Body of pancreas (tissue), 4 donors: ENCODE measurements around the gene RAF1. TPM values are rescaled to one million over a fixed set of nuclear protein-coding genes. Genes with fewer than 3 reads are reported as not detected.
"Not testable (repeated sequence)": the region's sequence is repeated elsewhere in the genome, so short reads cannot be mapped to it uniquely, and the experiment has no call there.

ENCODE experiments used
- ATAC-seq: fragments of 150-250 bp; one replicate; pipeline ENCODE4 v1.9.1; 2016
- DNase-seq, 4 donors: peaks; one replicate each; pipeline ENCODE4 v3.0.0-alpha.2; 2019
- H3K27ac ChIP-seq, 4 donors: fragments of 200-600 bp; sonication (generic); 1 replicate in 3 of 4; 2 replicates in 1 of 4; pipeline versions ENCODE4 v1.5.1 to v1.6.1; 2016 to 2019; ENCODE audit warnings: mild to moderate bottlenecking in 1 of 4, mixed read lengths in 1 of 4, moderate library complexity in 1 of 4
- H3K27me3 ChIP-seq, 2 donors: fragments of 200-600 bp; sonication (generic); one replicate each; pipeline ENCODE4 v1.6.0; 2016; ENCODE audit warnings: mild to moderate bottlenecking in 1 of 2
- H3K36me3 ChIP-seq, 2 donors: fragments of 200-600 bp; sonication (generic); replicated peaks in 1 of 2; 2 replicates each; pipeline ENCODE4 v1.5.1; 2016; ENCODE audit warnings: low read depth in 2 of 2; ENCODE audit not compliant: insufficient read depth in 1 of 2
- H3K4me1 ChIP-seq: fragments of 200-600 bp; sonication (generic); one replicate; pipeline ENCODE4 v1.6.0; 2016
- H3K4me3 ChIP-seq, 2 donors: fragments of 200-600 bp; sonication (generic); 1 replicate in 1 of 2; 2 replicates in 1 of 2; pipeline ENCODE4 v1.5.1; 2016 to 2019
- H3K9me3 ChIP-seq, 3 donors: fragments of 200-600 bp; sonication (generic); 1 replicate in 2 of 3; 2 replicates in 1 of 3; pipeline ENCODE4 v1.5.1; 2016
- CTCF ChIP-seq, 7 experiments: fragments of 450-650 bp in 4 of 7; fragments of 200-600 bp in 3 of 7; sonication (generic) in 3 of 7; IDR thresholded peaks; one replicate each; pipeline ENCODE4 v1.5.1; 2016 to 2019; ENCODE audit warnings: antibody characterized with exemption in 7 of 7
- POLR2A ChIP-seq, 3 donors: fragments of 450-650 bp; IDR thresholded peaks; one replicate each; pipeline ENCODE4 v1.6.1; 2016; ENCODE audit warnings: antibody characterized with exemption in 3 of 3, mild to moderate bottlenecking in 2 of 3
- WGBS, 2 donors: methylation state at CpG; one replicate each; pipeline ENCODE4 v1.1.5; 2017; 5-methylcytosine and 5-hydroxymethylcytosine counted together
- intact Hi-C: fragments of 100-400 bp; cut with DNase I; formaldehyde crosslinking; loops from one replicate; pipeline ENCODE4 v1.15.1; 2023
- total RNA-seq, 2 donors: library from RNA; depleted of rRNA; stranded (reverse); fragments of >200 nt; gene quantifications; one replicate each; pipeline ENCODE4 v1.1.0, GENCODE V29; 2016

RAF1 gene
- total RNA-seq, 2 donors from 2014 or later: 52.1 to 53.7 TPM

GRCh38 chr3:12661926-12662592 lies 1.9 kb downstream of the RAF1 start:
- peak overlapping the region in 1 of 2 donors; percentile 99 for H3K4me3 ChIP-seq
- WGBS, 2 donors: 14 to 18% methylated on average over 5 of the region's 5 CpGs
- intact Hi-C loops: no loop called here
- ATAC-seq: no peak
- DNase-seq: no peak
- no peaks in the 10 kb centered on the region for H3K27me3 ChIP-seq
- peaks cover 50% of the 10 kb centered on the region for H3K4me1 ChIP-seq
- no peaks in the 10 kb centered on the region for H3K9me3 ChIP-seq
- H3K27ac ChIP-seq: peak overlapping the region; percentile 97 to 100 (median 99)
- no peak for TF ChIP-seq CTCF (IDR thresholded peaks at IDR 0.05)
- no peak for TF ChIP-seq POLR2A (IDR thresholded peaks at IDR 0.05)
- H3K36me3 ChIP-seq: no peaks in the 10 kb centered on the region

GRCh38 chr3:12661375-12661774 lies 2.5 kb downstream of the RAF1 start:
- H3K9me3 ChIP-seq, H3K36me3 ChIP-seq, ATAC-seq, intact Hi-C loops, H3K4me3 ChIP-seq, DNase-seq, H3K27me3 ChIP-seq: not testable (repeated sequence)
- WGBS, 2 donors: 39 to 54% methylated on average over 13 of the region's 13 CpGs
- peak overlapping the region in 2 of 4 donors; percentile 44 to 100 for H3K27ac ChIP-seq
- peaks cover 57% of the 10 kb centered on the region for H3K4me1 ChIP-seq

- intact Hi-C loops: no loop called here
- Histone ChIP-seq H3K36me3 (no peaks in the 10 kb centered on the region), H3K9me3 (no peaks in the 10 kb centered on the region), H3K27me3 (no peaks in the 10 kb centered on the region), H3K4me1 (peaks cover 62% of the 10 kb centered on the region), H3K27ac (peak overlapping the region in 3 of 4 donors; percentile 24 to 100 (median 44)), H3K4me3 (no peak overlapping the region)
- TF ChIP-seq CTCF (IDR thresholded peaks at IDR 0.05): no peak
- TF ChIP-seq POLR2A (IDR thresholded peaks at IDR 0.05): no peak
- DNase-seq: no peak
- ATAC-seq: no peak
- 68 to 69% methylated on average over 2 of the region's 2 CpGs for WGBS, 2 donors
These were observed 3.7 kb downstream of the RAF1 start for GRCh38 chr3:12660196-12660595.

- intact Hi-C loops: no loop called here
- H3K27me3 ChIP-seq: no peaks in the 10 kb centered on the region
- peaks cover 57% of the 10 kb centered on the region for H3K4me1 ChIP-seq
- WGBS, 2 donors: 47 to 67% methylated on average over 3 of the region's 3 CpGs
- H3K4me3 ChIP-seq: no peak overlapping the region
- H3K9me3 ChIP-seq: no peaks in the 10 kb centered on the region
- TF ChIP-seq CTCF (IDR thresholded peaks at IDR 0.05) (no peak), POLR2A (IDR thresholded peaks at IDR 0.05) (no peak)
- no peaks in the 10 kb centered on the region for H3K36me3 ChIP-seq
- no peak for ATAC-seq
- H3K27ac ChIP-seq: peak overlapping the region in 1 of 4 donors; percentile 6
- DNase-seq: no peak
These were observed 4.5 kb downstream of the RAF1 start for GRCh38 chr3:12659316-12660015.

- Histone ChIP-seq H3K4me1 (peaks cover 57% of the 10 kb centered on the region), H3K36me3 (no peaks in the 10 kb centered on the region), H3K27ac (peak overlapping the region in 2 of 4 donors; percentile 6 to 45), H3K27me3 (no peaks in the 10 kb centered on the region), H3K4me3 (no peak overlapping the region), H3K9me3 (no peaks in the 10 kb centered on the region)
- intact Hi-C loops: no loop called here
- ATAC-seq (no peak), DNase-seq (no peak)
- TF ChIP-seq POLR2A (IDR thresholded peaks at IDR 0.05) (no peak), CTCF (IDR thresholded peaks at IDR 0.05) (no peak)
- WGBS, 2 donors: 25 to 33% methylated on average over 4 of the region's 4 CpGs
These were observed 5.3 kb downstream of the RAF1 start for GRCh38 chr3:12658593-12659058.
